K562 (cell line): ENCODE results near the gene BMPER. TPM values are rescaled to one million over a fixed set of nuclear protein-coding genes. Genes with fewer than 3 reads are reported as not detected.

Experiments
- ATAC-seq: fragments of 200-7000 bp; cut with Tn5 transposase; 3 replicates; pipeline ENCODE4 v1.9.1; 2020; ENCODE audit warnings: moderate library complexity
- BruUV-seq: library from RNA; stranded (reverse); fragments of 400-500 nt; replicated peaks from 2 replicates; lab custom pipeline; 2021; lab: Mats Ljungman, UMichigan
- CTCF ChIA-PET: fragments of 300-600 bp; formaldehyde crosslinking; extraction: SDS; loops from one replicate; lab custom pipeline; 2021; ENCODE audit warnings: low intra/inter-chr PET ratio; lab: Yijun Ruan, JAX
- POLR2A ChIA-PET: fragments of 300-600, 350-650 bp; sonication (Branson Sonifier 250); formaldehyde crosslinking; extraction: SDS; loops from one replicate; lab custom pipeline; 2021; ENCODE audit warnings: antibody characterized with exemption, inconsistent platforms; lab: Yijun Ruan, JAX
- DNase-seq, 4 experiments: peaks; one replicate each; pipeline versions ENCODE4 v3.0.0 to v3.0.0-alpha.2; 2011 to 2018; ENCODE audit warnings: low spot score in 3 of 4, mixed read lengths in 3 of 4; ENCODE audit errors: extremely low read depth in 1 of 4
- FAIRE-seq: peaks from 2 replicates; lab custom pipeline; 2011; peaks lifted over from hg19 to GRCh38; lab: Jason Lieb, UNC
- H2AFZ ChIP-seq: 2 replicates; pipeline ENCODE4 v1.6.0; 2011; ENCODE audit warnings: low read depth, low read length, control low read depth, inconsistent platforms
- H3K27ac ChIP-seq: fragments of 200-600 bp; 3 replicates; pipeline ENCODE4 v1.8.0; 2011; ENCODE audit warnings: low read depth, mild to moderate bottlenecking, control low read depth, inconsistent platforms, low read length, moderate library complexity, mixed read lengths; ENCODE audit errors: extremely low read depth
- H3K27me3 ChIP-seq, 2 experiments: fragments of 300-600 bp in 1 of 2; 2 replicates in 1 of 2; 3 replicates in 1 of 2; pipeline versions ENCODE4 v1.6.0 to v1.8.0; 2011; ENCODE audit warnings: inconsistent platforms in 2 of 2, low read length in 2 of 2, mild to moderate bottlenecking in 1 of 2, mixed read lengths in 1 of 2, moderate library complexity in 1 of 2; ENCODE audit not compliant: control insufficient read depth in 2 of 2, insufficient read depth in 2 of 2
- H3K36me3 ChIP-seq: fragments of 300-600 bp; 3 replicates; pipeline ENCODE4 v1.8.0; 2011; ENCODE audit warnings: mild to moderate bottlenecking, low read length, inconsistent platforms; ENCODE audit not compliant: control insufficient read depth, insufficient read depth
- H3K4me1 ChIP-seq, 2 experiments: fragments of 200-600 bp in 1 of 2; replicated peaks in 1 of 2; 2 replicates in 1 of 2; 3 replicates in 1 of 2; pipeline versions ENCODE4 v1.5.1 to v1.8.0; 2011; ENCODE audit warnings: inconsistent platforms in 2 of 2, low read length in 2 of 2, mild to moderate bottlenecking in 1 of 2, mixed read lengths in 1 of 2, moderate library complexity in 1 of 2; ENCODE audit not compliant: control insufficient read depth in 2 of 2, insufficient read depth in 2 of 2
- H3K4me2 ChIP-seq: 2 replicates; pipeline ENCODE4 v1.6.1; 2011; ENCODE audit warnings: low read length, control low read depth, inconsistent platforms, mixed read lengths; ENCODE audit not compliant: insufficient read depth
- H3K4me3 ChIP-seq: fragments of 200-600 bp; sonication (generic), shearing (Covaris generic); 2 replicates; pipeline ENCODE4 v1.5.1; 2016; ENCODE audit warnings: control low read depth, inconsistent platforms
- H3K79me2 ChIP-seq: fragments of 200-600 bp; 3 replicates; pipeline ENCODE4 v1.8.0; 2011; ENCODE audit warnings: low read length, inconsistent platforms; ENCODE audit not compliant: control insufficient read depth, insufficient read depth
- H3K9ac ChIP-seq, 2 experiments: 2 replicates each; pipeline versions ENCODE4 v1.6.0 to v1.6.1; 2011; ENCODE audit warnings: low read depth in 2 of 2, low read length in 2 of 2, control low read depth in 1 of 2, inconsistent platforms in 1 of 2, mild to moderate bottlenecking in 1 of 2, mixed read lengths in 1 of 2; ENCODE audit not compliant: insufficient read depth in 1 of 2
- H3K9me1 ChIP-seq: one replicate; pipeline ENCODE4 v1.6.0; 2011; ENCODE audit warnings: inconsistent platforms, mild to moderate bottlenecking, low read length, moderate library complexity; ENCODE audit not compliant: control insufficient read depth, insufficient read depth
- H3K9me3 ChIP-seq: replicated peaks from 2 replicates; pipeline ENCODE4 v1.5.1; 2011; ENCODE audit warnings: low read depth, low read length, inconsistent platforms; ENCODE audit not compliant: control insufficient read depth, insufficient read depth
- H4K20me1 ChIP-seq: replicated peaks from 2 replicates; pipeline ENCODE4 v1.6.1; 2011; ENCODE audit warnings: low read length, inconsistent platforms, mixed read lengths; ENCODE audit not compliant: control insufficient read depth, insufficient read depth
- DNMT1 ChIP-seq: fragments of 450-650 bp; IDR thresholded peaks from 2 replicates; pipeline ENCODE4 v1.6.1; 2016; ENCODE audit warnings: antibody characterized with exemption, mild to moderate bottlenecking
- FOXK1 ChIP-seq: sonication (generic); formaldehyde crosslinking; IDR thresholded peaks from 2 replicates; pipeline ENCODE4 v1.8.0; 2022; ENCODE audit warnings: missing genetic modification reagents, mild to moderate bottlenecking, borderline replicate concordance
- GATA2 ChIP-seq: sonication (generic); formaldehyde crosslinking; IDR thresholded peaks from 2 replicates; pipeline ENCODE4 v1.4.0; 2020; ENCODE audit warnings: mild to moderate bottlenecking, missing genetic modification reagents
- HOXB6 ChIP-seq: fragments of 250-450 bp; sonication (Bioruptor Pico); IDR thresholded peaks from 2 replicates; pipeline ENCODE4 v1.5.1; 2022; ENCODE audit warnings: mild to moderate bottlenecking, borderline replicate concordance
- ILK ChIP-seq: fragments of 450-650 bp; IDR thresholded peaks from 2 replicates; pipeline ENCODE4 v1.6.1; 2016; ENCODE audit warnings: missing genetic modification characterization, low read depth, mild to moderate bottlenecking, missing compliant biosample characterization, moderate library complexity, borderline replicate concordance
- MTA2 ChIP-seq: fragments of 450-650 bp; IDR thresholded peaks from 2 replicates; pipeline ENCODE4 v1.6.1; 2016; ENCODE audit warnings: low read depth
- NCOA1 ChIP-seq: fragments of 450-650 bp; IDR thresholded peaks from 2 replicates; pipeline ENCODE4 v1.6.1; 2016; ENCODE audit warnings: low read depth
- NR2C1 ChIP-seq, 2 experiments: fragments of 450-650 bp; IDR thresholded peaks; 2 replicates each; pipeline ENCODE4 v1.6.1; 2017; ENCODE audit warnings: mild to moderate bottlenecking in 2 of 2, antibody characterized with exemption in 1 of 2, inconsistent platforms in 1 of 2, missing compliant biosample characterization in 1 of 2, missing genetic modification characterization in 1 of 2
- SOX6 ChIP-seq: fragments of 450-650 bp; IDR thresholded peaks from 2 replicates; pipeline ENCODE4 v1.6.1; 2014; ENCODE audit warnings: mild to moderate bottlenecking
- TAF1 ChIP-seq: IDR thresholded peaks from 2 replicates; pipeline ENCODE4 v1.6.1; 2011; ENCODE audit warnings: mild to moderate bottlenecking, low read length, moderate library complexity; ENCODE audit not compliant: insufficient read depth, control insufficient read depth, severe bottlenecking; ENCODE audit errors: extremely low read depth
- TEAD4 ChIP-seq, 2 experiments: sonication (generic) in 1 of 2; formaldehyde crosslinking in 1 of 2; IDR thresholded peaks; 2 replicates each; pipeline versions ENCODE4 v1.6.1 to v1.8.0; 2012 to 2022; ENCODE audit warnings: borderline replicate concordance in 1 of 2, inconsistent platforms in 1 of 2, low read length in 1 of 2, mild to moderate bottlenecking in 1 of 2, missing genetic modification reagents in 1 of 2
- THRA ChIP-seq: fragments of 450-650 bp; IDR thresholded peaks from 2 replicates; pipeline ENCODE4 v1.6.1; 2017; ENCODE audit warnings: mild to moderate bottlenecking, moderate library complexity
- ZNF436 ChIP-seq: fragments of 250-450, 450-650 bp; sonication (Bioruptor Pico); formaldehyde crosslinking; IDR thresholded peaks from 2 replicates; pipeline ENCODE4 v1.7.0; 2020; ENCODE audit warnings: mild to moderate bottlenecking
- WGBS: fragments of 100-300 bp; shearing (Covaris generic); methylation state at CpG from one replicate; pipeline ENCODE4 v1.1.6; 2016; ENCODE audit warnings: low coverage, mixed read lengths; ENCODE audit not compliant: insufficient coverage; ENCODE audit errors: missing lambda C conversion rate; 5-methylcytosine and 5-hydroxymethylcytosine counted together
- in situ Hi-C: fragments of 300-500 bp; cut with MboI; formaldehyde crosslinking; loops from 4 replicates; pipeline ENCODE4 v1.15.0; 2018; ENCODE audit warnings: inconsistent platforms, mixed read lengths
- intact Hi-C: fragments of 100-400 bp; cut with micrococcal nuclease; formaldehyde crosslinking; loops from 2 replicates; pipeline ENCODE4 v1.14.2; 2022
- polyA plus RNA-seq, 8 experiments: library from polyadenylated mRNA; depleted of rRNA in 4 of 8; stranded (reverse) in 5 of 8; unstranded in 3 of 8; fragments of >200 nt; fragmentation: Nextera tagmentation in 2 of 8; fragmentation: Illumina TruSeq in 1 of 8; extraction: Ambion mirVana in 2 of 8; extraction: Trizol in 1 of 8; gene quantifications; 2 replicates each; pipeline versions ENCODE4 v1.2.1 to v1.2.3, GENCODE V29; 2011 to 2014; ENCODE audit warnings: inconsistent platforms in 1 of 8, missing spikeins in 1 of 8
- total RNA-seq, 7 experiments: library from RNA; depleted of rRNA in 6 of 7; stranded (reverse); fragments of >200 nt in 6 of 7; fragmentation: Illumina TruSeq in 2 of 7; extraction: Trizol in 2 of 7; gene quantifications; 2 replicates each; pipeline versions ENCODE4 v1.2.1 to v1.2.3, GENCODE V29; 2011 to 2021; ENCODE audit warnings: low replicate concordance in 1 of 7
- TF ChIP-seq, protein P1 (sequence below): fragments of 250-450 bp; sonication (Bioruptor Pico); IDR thresholded peaks from 2 replicates; pipeline ENCODE4 v1.4.0; 2020; ENCODE audit warnings: mild to moderate bottlenecking

The BMPER gene
- total and polyA plus RNA-seq, 9 of the 15 experiments (the other 6 are each of a cell fraction or from before 2014, with no cell fraction given): not detected

DNA sequence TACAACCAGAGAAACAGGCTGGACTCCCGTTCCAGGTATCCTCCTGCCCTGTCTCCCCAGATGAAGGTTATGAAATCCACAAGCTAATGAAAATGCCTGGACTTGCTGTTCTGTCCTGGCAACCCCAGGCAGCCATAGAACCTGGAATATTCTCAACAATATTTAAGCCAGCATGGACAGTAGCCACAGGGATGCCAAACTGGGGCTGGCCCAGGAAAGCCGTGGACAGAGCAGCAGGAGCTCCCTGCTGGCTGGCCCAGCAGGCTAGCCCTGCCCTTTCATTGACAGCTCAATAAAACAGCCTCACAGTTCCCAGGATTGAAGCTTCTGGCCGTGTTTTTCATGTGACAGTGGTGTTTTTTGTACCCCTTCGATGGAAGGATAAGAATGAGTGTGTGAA, 230.6 kb downstream of the BMPER start:
- H3K4me3 ChIP-seq: no peak overlapping the region
- no peaks in the 10 kb centered on the region for H4K20me1 ChIP-seq
- in situ Hi-C loops (no loop called here), intact Hi-C loops (no loop called here)
- FAIRE-seq (no peak), ATAC-seq (no peak), DNase-seq (no peak)
- H3K4me2 ChIP-seq: no peak overlapping the region
- H3K79me2 ChIP-seq: no peaks in the 10 kb centered on the region
- H3K9me1 ChIP-seq: no peaks in the 10 kb centered on the region
- no peak overlapping the region for H2AFZ ChIP-seq
- no peak overlapping the region for H3K9ac ChIP-seq
- POLR2A ChIA-PET: no interaction called here
- H3K27ac ChIP-seq: no peak overlapping the region
- H3K27me3 ChIP-seq: no peaks in the 10 kb centered on the region
- 0 out of 2 replicates have a peak, but pooled peaks cover 5% of the 10 kb centered on the region for H3K9me3 ChIP-seq
- H3K4me1 ChIP-seq: no peaks in the 10 kb centered on the region
- 0% methylated on average over 4 of the region's 4 CpGs for WGBS
- CTCF ChIA-PET: no interaction called here
- no TSS peak for BruUV-seq
- TF ChIP-seq GATA2 (CRISPR knock-in tag) (no peak), ZNF436 (CRISPR knock-in tag) (no peak), NCOA1 (no peak), TAF1 (no peak), TEAD4 (IDR thresholded peaks at IDR 0.05; ENCODE audit: low read length) (no peak), TEAD4 (CRISPR knock-in tag; IDR thresholded peaks at IDR 0.05; ENCODE audit: borderline replicate concordance) (no peak), ILK (tag) (no peak)
- TF ChIP-seq, all 486 proteins: peak for 0
- H3K36me3 ChIP-seq: no peaks in the 10 kb centered on the region

DNA sequence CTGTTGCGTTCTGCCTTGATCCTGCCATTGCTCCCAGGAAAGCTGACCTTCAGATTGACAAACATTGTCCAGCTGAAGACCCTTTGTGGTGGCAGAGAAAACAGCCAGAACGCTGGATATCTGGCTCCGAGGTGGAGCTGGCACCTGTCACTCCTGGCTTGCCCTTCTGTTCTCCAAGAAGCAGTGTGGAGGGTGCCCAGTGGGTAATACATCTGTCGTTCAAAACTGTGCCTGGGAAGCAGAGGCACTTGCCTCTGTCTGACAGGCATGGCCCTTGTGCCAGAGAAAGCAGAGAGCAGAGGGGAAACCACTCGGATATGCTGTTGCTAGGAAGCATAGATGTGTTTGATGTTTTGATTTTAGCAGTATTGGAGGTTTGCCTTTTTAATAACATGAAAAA, 231.4 kb downstream of the BMPER start:
- BruUV-seq: no TSS peak
- CTCF ChIA-PET: no interaction called here
- no peak for ATAC-seq
- Histone ChIP-seq H4K20me1 (no peaks in the 10 kb centered on the region), H3K9me3 (0 out of 2 replicates have a peak, but pooled peaks cover 5% of the 10 kb centered on the region), H3K27me3 (no peaks in the 10 kb centered on the region), H2AFZ (no peak overlapping the region), H3K4me2 (no peak overlapping the region), H3K36me3 (no peaks in the 10 kb centered on the region), H3K4me1 (no peaks in the 10 kb centered on the region), H3K27ac (no peak overlapping the region), H3K4me3 (no peak overlapping the region), H3K9me1 (no peaks in the 10 kb centered on the region), H3K9ac (no peak overlapping the region), H3K79me2 (no peaks in the 10 kb centered on the region)
- intact Hi-C loops (no loop called here), in situ Hi-C loops (no loop called here)
- POLR2A ChIA-PET: no interaction called here
- FAIRE-seq: no peak
- no peak for DNase-seq
- WGBS: 0% methylated on average over 5 of the region's 5 CpGs
- no peak for TF ChIP-seq FOXK1
- TF ChIP-seq NR2C1 (IDR thresholded peaks at IDR 0.05): no peak
- no peak for TF ChIP-seq NR2C1 (tag; IDR thresholded peaks at IDR 0.05)
- TF ChIP-seq, protein P1, sequence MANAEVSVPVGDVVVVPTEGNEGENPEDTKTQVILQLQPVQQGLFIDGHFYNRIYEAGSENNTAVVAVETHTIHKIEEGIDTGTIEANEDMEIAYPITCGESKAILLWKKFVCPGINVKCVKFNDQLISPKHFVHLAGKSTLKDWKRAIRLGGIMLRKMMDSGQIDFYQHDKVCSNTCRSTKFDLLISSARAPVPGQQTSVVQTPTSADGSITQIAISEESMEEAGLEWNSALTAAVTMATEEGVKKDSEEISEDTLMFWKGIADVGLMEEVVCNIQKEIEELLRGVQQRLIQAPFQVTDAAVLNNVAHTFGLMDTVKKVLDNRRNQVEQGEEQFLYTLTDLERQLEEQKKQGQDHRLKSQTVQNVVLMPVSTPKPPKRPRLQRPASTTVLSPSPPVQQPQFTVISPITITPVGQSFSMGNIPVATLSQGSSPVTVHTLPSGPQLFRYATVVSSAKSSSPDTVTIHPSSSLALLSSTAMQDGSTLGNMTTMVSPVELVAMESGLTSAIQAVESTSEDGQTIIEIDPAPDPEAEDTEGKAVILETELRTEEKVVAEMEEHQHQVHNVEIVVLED (CRISPR knock-in tag): no peak
- TF ChIP-seq SOX6: no peak
- no peak for TF ChIP-seq MTA2
- TF ChIP-seq HOXB6 (CRISPR knock-in tag): no peak
- TF ChIP-seq NCOA1: no peak
- TF ChIP-seq THRA: no peak
- no peak for TF ChIP-seq DNMT1
